H9 (cell line): Measurements from ENCODE around the gene GTF2F2. TPM values are rescaled to one million over a fixed set of nuclear protein-coding genes. Genes with fewer than 3 reads are reported as not detected.
A peak's percentile ranks its signal among the peaks of the same experiment; 100 is the strongest.

ENCODE experiments used
- DNase-seq: peaks from one replicate; pipeline ENCODE4 v3.0.0-alpha.2; 2017
- H2AFZ ChIP-seq: one replicate; pipeline ENCODE4 v1.6.1; 2013; ENCODE audit warnings: mild to moderate bottlenecking, low read length, control low read depth, moderate library complexity
- H2AK5ac ChIP-seq: 2 replicates; pipeline ENCODE4 v1.6.1; 2013; ENCODE audit warnings: low read length, control low read depth, mixed read lengths; ENCODE audit not compliant: insufficient read length
- H2BK120ac ChIP-seq: one replicate; pipeline ENCODE4 v1.6.1; 2013; ENCODE audit warnings: low read depth, mild to moderate bottlenecking, low read length, control low read depth, inconsistent platforms; ENCODE audit not compliant: poor library complexity, severe bottlenecking
- H2BK12ac ChIP-seq: 2 replicates; pipeline ENCODE4 v1.6.1; 2013; ENCODE audit warnings: low read length, control low read depth, mixed read lengths, low read depth; ENCODE audit not compliant: insufficient read length
- H2BK15ac ChIP-seq: 2 replicates; pipeline ENCODE4 v1.6.1; 2013; ENCODE audit warnings: low read depth, low read length, control low read depth
- H2BK20ac ChIP-seq: one replicate; pipeline ENCODE4 v1.6.1; 2013; ENCODE audit warnings: low read depth, mild to moderate bottlenecking, low read length, control low read depth, inconsistent platforms; ENCODE audit not compliant: poor library complexity, severe bottlenecking
- H2BK5ac ChIP-seq: 2 replicates; pipeline ENCODE4 v1.6.1; 2013; ENCODE audit warnings: low read length, control low read depth, mixed read lengths; ENCODE audit not compliant: insufficient read length
- H3K14ac ChIP-seq: 2 replicates; pipeline ENCODE4 v1.6.1; 2013; ENCODE audit warnings: low read length, control low read depth; ENCODE audit not compliant: insufficient read depth
- H3K18ac ChIP-seq: 2 replicates; pipeline ENCODE4 v1.6.1; 2013; ENCODE audit warnings: low read depth, mild to moderate bottlenecking, mixed read lengths, low read length, control low read depth; ENCODE audit not compliant: insufficient read length
- H3K23ac ChIP-seq: 2 replicates; pipeline ENCODE4 v1.6.1; 2013; ENCODE audit warnings: low read length, control low read depth, mixed read lengths, low read depth; ENCODE audit not compliant: insufficient read length
- H3K23me2 ChIP-seq: 2 replicates; pipeline ENCODE4 v1.6.1; 2013; ENCODE audit warnings: low read depth, mild to moderate bottlenecking, mixed read lengths, low read length, control low read depth; ENCODE audit not compliant: insufficient read length, poor library complexity, severe bottlenecking
- H3K27ac ChIP-seq: 2 replicates; pipeline ENCODE4 v1.5.1; 2013; ENCODE audit warnings: low read length, control low read depth, mixed read lengths, low read depth; ENCODE audit not compliant: insufficient read length
- H3K27me3 ChIP-seq: 2 replicates; pipeline ENCODE4 v1.6.1; 2013; ENCODE audit warnings: low read length, control low read depth, inconsistent platforms; ENCODE audit not compliant: insufficient read depth
- H3K4ac ChIP-seq: 2 replicates; pipeline ENCODE4 v1.6.1; 2013; ENCODE audit warnings: low read depth, mild to moderate bottlenecking, control low read depth, inconsistent platforms, low read length, moderate library complexity
- H3K4me1 ChIP-seq: 2 replicates; pipeline ENCODE4 v1.6.1; 2013; ENCODE audit warnings: low read length, control low read depth, inconsistent platforms; ENCODE audit not compliant: insufficient read depth
- H3K4me2 ChIP-seq: 2 replicates; pipeline ENCODE4 v1.6.1; 2013; ENCODE audit warnings: low read length, control low read depth, mixed read lengths; ENCODE audit not compliant: insufficient read length, insufficient read depth
- H3K56ac ChIP-seq: 2 replicates; pipeline ENCODE4 v1.6.1; 2013; ENCODE audit warnings: low read depth, mild to moderate bottlenecking, mixed read lengths, low read length, control low read depth; ENCODE audit not compliant: insufficient read length
- H3K79me1 ChIP-seq: 2 replicates; pipeline ENCODE4 v1.6.1; 2013; ENCODE audit warnings: low read depth, mild to moderate bottlenecking, moderate library complexity, low read length, control low read depth, inconsistent platforms; ENCODE audit not compliant: insufficient read depth, poor library complexity, severe bottlenecking
- H3K79me2 ChIP-seq: 2 replicates; pipeline ENCODE4 v1.6.1; 2013; ENCODE audit warnings: low read length, control low read depth, inconsistent platforms; ENCODE audit not compliant: insufficient read depth
- H3K9ac ChIP-seq: 2 replicates; pipeline ENCODE4 v1.6.1; 2013; ENCODE audit warnings: low read length, control low read depth, mixed read lengths; ENCODE audit not compliant: insufficient read length; ENCODE audit errors: extremely low read depth
- H3K9me3 ChIP-seq: one replicate; pipeline ENCODE4 v1.6.1; 2013; ENCODE audit warnings: low read depth, low read length, inconsistent platforms; ENCODE audit not compliant: control insufficient read depth
- H3T11ph ChIP-seq: one replicate; pipeline ENCODE4 v1.6.1; 2013; ENCODE audit warnings: mild to moderate bottlenecking, low read length, control low read depth, inconsistent platforms
- H4K20me1 ChIP-seq: one replicate; pipeline ENCODE4 v1.6.1; 2013; ENCODE audit not compliant: control insufficient read depth, insufficient read length, insufficient read depth
- H4K5ac ChIP-seq: 2 replicates; pipeline ENCODE4 v1.6.1; 2013; ENCODE audit warnings: low read depth, mild to moderate bottlenecking, mixed read lengths, low read length, control low read depth; ENCODE audit not compliant: insufficient read length
- H4K8ac ChIP-seq: replicated peaks from 2 replicates; pipeline ENCODE4 v1.6.1; 2013; ENCODE audit warnings: low read length, control low read depth, mixed read lengths, low read depth; ENCODE audit not compliant: insufficient read length
- H4K91ac ChIP-seq: 2 replicates; pipeline ENCODE4 v1.6.1; 2013; ENCODE audit warnings: low read depth, mild to moderate bottlenecking, moderate library complexity, mixed read lengths, low read length, control low read depth; ENCODE audit not compliant: insufficient read length
- H3K27ac Mint-ChIP-seq, 3 experiments: 2 replicates in 2 of 3; 3 replicates in 1 of 3; pipeline ENCODE4 v1.8.0; 2020 to 2021; ENCODE audit warnings: mixed read lengths in 3 of 3, mild to moderate bottlenecking in 1 of 3, moderate library complexity in 1 of 3
- H3K27me3 Mint-ChIP-seq: 2 replicates; pipeline ENCODE4 v1.8.0; 2021; ENCODE audit warnings: low read depth, mild to moderate bottlenecking, moderate library complexity, mixed read lengths
- H3K36me3 Mint-ChIP-seq, 3 experiments: 2 replicates in 2 of 3; 3 replicates in 1 of 3; pipeline ENCODE4 v1.8.0; 2020 to 2021; ENCODE audit warnings: low read depth in 3 of 3, mixed read lengths in 3 of 3; ENCODE audit not compliant: insufficient read depth in 1 of 3
- H3K4me1 Mint-ChIP-seq, 2 experiments: 2 replicates each; pipeline ENCODE4 v1.8.0; 2020; ENCODE audit warnings: mixed read lengths in 2 of 2
- H3K4me3 Mint-ChIP-seq, 2 experiments: 2 replicates in 1 of 2; 3 replicates in 1 of 2; pipeline ENCODE4 v1.8.0; 2020 to 2021; ENCODE audit warnings: mild to moderate bottlenecking in 2 of 2, mixed read lengths in 2 of 2, moderate library complexity in 1 of 2
- H3K9me3 Mint-ChIP-seq, 2 experiments: 2 replicates in 1 of 2; 3 replicates in 1 of 2; pipeline ENCODE4 v1.8.0; 2020; ENCODE audit warnings: mild to moderate bottlenecking in 2 of 2, mixed read lengths in 2 of 2, moderate library complexity in 1 of 2
- CTCF ChIP-seq: fragments of 200-600 bp; sonication (generic); conservative IDR thresholded peaks from 3 replicates; pipeline ENCODE4 v1.8.0; 2021; ENCODE audit warnings: antibody characterized with exemption, mild to moderate bottlenecking
- WGBS: extraction: QIAGEN DNeasy Blood & Tissue Kit; methylation state at CpG from one replicate; pipeline ENCODE4 v1.1.7; 2013; ENCODE audit warnings: missing lambda C conversion rate, low lambda C conversion rate, mixed read lengths; ENCODE audit not compliant: insufficient read length; ENCODE audit errors: extremely low coverage; 5-methylcytosine and 5-hydroxymethylcytosine counted together
- total RNA-seq: library from RNA; stranded (reverse); gene quantifications from 2 replicates; pipeline ENCODE4 v1.2.1, GENCODE V29; 2021

GTF2F2 gene
- total RNA-seq, 1 experiment from 2014 or later, result 29.6 TPM

GRCh38 chr13:45305079-45305478 is 184.8 kb downstream of the GTF2F2 start:
- DNase-seq, result no peak
- Histone ChIP-seq H2BK20ac (no peak overlapping the region), H4K5ac (no peak overlapping the region), H4K20me1 (no peaks in the 10 kb centered on the region), H3K14ac (no peak overlapping the region), H2AFZ (no peak overlapping the region), H3T11ph (no peak overlapping the region), H2BK120ac (no peak overlapping the region), H2BK12ac (no peak overlapping the region), H3K4me1 (peaks cover 11% of the 10 kb centered on the region; the same call in 1 of the 2 replicates), H3K9me3 (no peaks in the 10 kb centered on the region), H3K18ac (no peak overlapping the region), H3K27me3 (no peaks in the 10 kb centered on the region), H2AK5ac (no peak overlapping the region), H4K91ac (no peak overlapping the region), H3K27ac (no peak overlapping the region), H3K79me1 (no peaks in the 10 kb centered on the region), H3K79me2 (no peaks in the 10 kb centered on the region), H3K56ac (no peak overlapping the region), H3K4me2 (no peak overlapping the region), H4K8ac (no peak overlapping the region), H3K9ac (no peak overlapping the region), H3K23ac (no peak overlapping the region), H2BK15ac (no peak overlapping the region), H3K4ac (no peak overlapping the region), H3K23me2 (no peaks in the 10 kb centered on the region), H2BK5ac (no peak overlapping the region)
- Mint-ChIP-seq H3K27ac (peak overlapping the region in 1 of 3 experiments; percentile 46; a peak in 1 of 7 replicates), H3K4me1 (peaks cover 22 to 34% of the 10 kb centered on the region in 2 experiments), H3K36me3 (no peaks in the 10 kb centered on the region), H3K9me3 (no peaks in the 10 kb centered on the region), H3K27me3 (no peaks in the 10 kb centered on the region; the same call in 1 of the 2 replicates), H3K4me3 (no peak overlapping the region)
- WGBS, result no CpG with 5 or more reads among the region's 5 CpGs
- no peak for TF ChIP-seq CTCF
